HG03060 (cell line): Measurements from ENCODE around the gene SASS6.
"Not testable (repeated sequence)": the region's sequence is repeated elsewhere in the genome, so short reads cannot be mapped to it uniquely, and the experiment has no call there.

Experiments used
- ATAC-seq: cut with Tn5 transposase; IDR thresholded peaks from one replicate; pipeline ENCODE4 v1.9.1; 2021; ENCODE audit warnings: low read depth, moderate number of reproducible peaks; ENCODE audit not compliant: unreplicated experiment

SASS6 gene

GRCh38 chr1:100051401-100051800 is 81.3 kb downstream of the SASS6 start:
- no peak for ATAC-seq

- no peak for ATAC-seq
These were observed 82.6 kb downstream of the SASS6 start for GRCh38 chr1:100050139-100050538.

- not testable (repeated sequence) for ATAC-seq
These were observed 85.5 kb downstream of the SASS6 start for GRCh38 chr1:100047235-100047708.

GRCh38 chr1:100045206-100045605 is 87.5 kb downstream of the SASS6 start:
- ATAC-seq, result no peak

- ATAC-seq, result no peak
These were observed 93.1 kb downstream of the SASS6 start for GRCh38 chr1:100039591-100039990.

GRCh38 chr1:100038660-100039287 is 94.0 kb downstream of the SASS6 start:
- ATAC-seq, result no peak

- peak; percentile 40 for ATAC-seq
These were observed 94.6 kb downstream of the SASS6 start for GRCh38 chr1:100037927-100038659.

GRCh38 chr1:100037656-100037926 is 95.1 kb downstream of the SASS6 start:
- no peak for ATAC-seq

GRCh38 chr1:100036718-100037655 is 95.7 kb downstream of the SASS6 start:
- ATAC-seq, result no peak

- no peak for ATAC-seq
These were observed 97.5 kb downstream of the SASS6 start for GRCh38 chr1:100035214-100035613.

- ATAC-seq, result no peak
These were observed 98.3 kb downstream of the SASS6 start for GRCh38 chr1:100034470-100034869.
